ENCODE data around the gene AP3M1. TPM values are rescaled to one million over a fixed set of nuclear protein-coding genes. Genes with fewer than 3 reads are reported as not detected.
A peak's percentile ranks its signal among the peaks of the same experiment; 100 is the strongest.

Gene AP3M1
- total RNA-seq, 4 donors from 2014 or later, result 28.9 to 35.2 (median 32.4) TPM

- Histone ChIP-seq H3K9me3 (no peaks in the 10 kb centered on the region), H3K36me3 (no peaks in the 10 kb centered on the region), H3K27me3 (no peaks in the 10 kb centered on the region), H3K4me1 (no peaks in the 10 kb centered on the region), H3K4me3 (replicated peaks in 1 of 3) (no peak overlapping the region), H3K27ac (no peak overlapping the region)
- TF ChIP-seq POLR2A (IDR thresholded peaks at IDR 0.05), result no peak
- TF ChIP-seq CTCF (IDR thresholded peaks at IDR 0.05), result no peak
- no peak for DNase-seq
- WGBS, 2 donors, result 92 to 95% methylated on average over 2 of the region's 2 CpGs
- intact Hi-C loops (cut with DNase I), result no loop called here
Measured at GRCh38 chr10:74083304-74083703, 67.3 kb downstream of the AP3M1 start.

- DNase-seq, result no peak
- intact Hi-C loops (cut with DNase I), result no loop called here
- 69 to 86% methylated on average over 5 of the region's 5 CpGs for WGBS, 2 donors
- no peaks in the 10 kb centered on the region for H3K27me3 ChIP-seq
- TF ChIP-seq POLR2A (IDR thresholded peaks at IDR 0.05) (no peak), CTCF (IDR thresholded peaks at IDR 0.05) (no peak)
- H3K27ac ChIP-seq, result no peak overlapping the region
- no peaks in the 10 kb centered on the region for H3K36me3 ChIP-seq
- H3K4me3 ChIP-seq (replicated peaks in 1 of 3), result no peak overlapping the region
- no peaks in the 10 kb centered on the region for H3K4me1 ChIP-seq
- no peaks in the 10 kb centered on the region for H3K9me3 ChIP-seq
Measured at GRCh38 chr10:74081941-74082718, 68.5 kb downstream of the AP3M1 start.

- no peak overlapping the region for H3K27ac ChIP-seq
- no peaks in the 10 kb centered on the region for H3K9me3 ChIP-seq
- TF ChIP-seq CTCF (IDR thresholded peaks at IDR 0.05), result peak; percentile 45 to 80 (median 68)
- no peak for TF ChIP-seq POLR2A (IDR thresholded peaks at IDR 0.05)
- H3K4me3 ChIP-seq (replicated peaks in 1 of 3), result no peak overlapping the region
- 54 to 56% methylated on average over 4 of the region's 4 CpGs for whole genome bisulfite sequencing, 2 donors
- no peaks in the 10 kb centered on the region for H3K4me1 ChIP-seq
- peak; percentile 37 to 48 for DNase-seq
- intact Hi-C loops (cut with DNase I), result no loop called here
- no peaks in the 10 kb centered on the region for H3K36me3 ChIP-seq
- H3K27me3 ChIP-seq, result no peaks in the 10 kb centered on the region
Measured at GRCh38 chr10:74081192-74081803, 69.3 kb downstream of the AP3M1 start.

GRCh38 chr10:74079936-74080590 is 70.6 kb downstream of the AP3M1 start:
- H3K27ac ChIP-seq, result no peak overlapping the region
- no peaks in the 10 kb centered on the region for H3K27me3 ChIP-seq
- 77 to 82% methylated on average over 2 of the region's 2 CpGs for WGBS, 2 donors
- no peak overlapping the region for H3K4me3 ChIP-seq (replicated peaks in 1 of 3)
- peaks cover 4 to 8% of the 10 kb centered on the region in 2 donors for H3K36me3 ChIP-seq
- H3K4me1 ChIP-seq, result no peaks in the 10 kb centered on the region
- H3K9me3 ChIP-seq, result no peaks in the 10 kb centered on the region
- DNase-seq, result no peak
- intact Hi-C loops (cut with DNase I), result loop anchor here (10.0 kb wide), 2 partner anchors 135 to 195 kb away; no protein-coding TSS in a partner anchor
- no peak for TF ChIP-seq POLR2A (IDR thresholded peaks at IDR 0.05)
- no peak for TF ChIP-seq CTCF (IDR thresholded peaks at IDR 0.05)

All from thyroid gland (tissue), 4 donors.